Endothelial cell (in vitro differentiated cells): ENCODE data around the gene SLC30A2. TPM values are rescaled to one million over a fixed set of nuclear protein-coding genes. Genes with fewer than 3 reads are reported as not detected.

Experiments
- DNase-seq: peaks from one replicate; pipeline ENCODE4 v3.0.0; 2021; ENCODE audit warnings: low spot score
- H3K27ac Mint-ChIP-seq: one replicate; pipeline ENCODE4 v1.8.0; 2021; ENCODE audit warnings: mixed read lengths, inconsistent platforms; ENCODE audit not compliant: unreplicated experiment
- H3K27me3 Mint-ChIP-seq: one replicate; pipeline ENCODE4 v1.8.0; 2021; ENCODE audit warnings: mild to moderate bottlenecking, moderate library complexity, mixed read lengths, inconsistent platforms; ENCODE audit not compliant: unreplicated experiment
- H3K36me3 Mint-ChIP-seq: one replicate; pipeline ENCODE4 v1.8.0; 2021; ENCODE audit warnings: mild to moderate bottlenecking, low read depth, mixed read lengths, inconsistent platforms; ENCODE audit not compliant: unreplicated experiment
- H3K4me1 Mint-ChIP-seq: one replicate; pipeline ENCODE4 v1.8.0; 2021; ENCODE audit warnings: mild to moderate bottlenecking, mixed read lengths, inconsistent platforms; ENCODE audit not compliant: unreplicated experiment
- H3K4me3 Mint-ChIP-seq: one replicate; pipeline ENCODE4 v1.8.0; 2021; ENCODE audit warnings: mild to moderate bottlenecking, mixed read lengths, inconsistent platforms; ENCODE audit not compliant: unreplicated experiment
- H3K9me3 Mint-ChIP-seq: one replicate; pipeline ENCODE4 v1.8.0; 2021; ENCODE audit warnings: mixed read lengths, inconsistent platforms; ENCODE audit not compliant: unreplicated experiment
- total RNA-seq: library from RNA; stranded (reverse); fragmentation: NEBNext Ultra II Directional; extraction: Animal tissue kit (Norgen Biotek cat#: 25700); gene quantifications from one replicate; pipeline ENCODE4 v1.2.1, GENCODE V29; 2021; ENCODE audit not compliant: unreplicated experiment
- TF ChIP-seq, protein P1 (sequence below): fragments of 200-600 bp; sonication (generic); IDR thresholded peaks from one replicate; pipeline ENCODE4 v1.5.0; 2021; ENCODE audit warnings: antibody characterized with exemption; ENCODE audit not compliant: unreplicated experiment

Gene SLC30A2
- total RNA-seq, 1 donor from 2014 or later = not detected

DNA sequence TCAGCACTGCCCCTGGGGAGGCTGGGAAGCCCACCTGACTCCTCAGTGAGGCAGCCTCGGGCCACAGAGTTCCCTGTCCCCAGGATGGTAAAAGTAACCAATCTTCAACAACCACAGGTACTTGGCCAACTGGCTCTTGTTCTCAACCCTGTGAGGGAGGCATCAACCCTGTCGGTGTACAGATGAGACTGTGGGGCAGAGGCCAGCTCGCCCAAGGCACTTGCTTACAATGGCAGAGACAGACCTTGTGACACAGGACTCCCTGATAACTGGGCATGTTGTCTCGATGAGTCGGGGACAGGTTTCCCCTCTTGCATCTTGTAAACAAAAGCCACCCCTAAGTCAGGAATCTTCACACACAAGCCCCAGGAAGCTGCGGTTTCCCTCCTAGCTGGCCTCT is 8.0 kb downstream of the SLC30A2 start:
- peaks cover 12% of the 10 kb centered on the region for H3K27me3 Mint-ChIP-seq
- no peaks in the 10 kb centered on the region for H3K36me3 Mint-ChIP-seq
- no peak overlapping the region for H3K4me3 Mint-ChIP-seq
- DNase-seq = no peak
- H3K27ac Mint-ChIP-seq = no peak overlapping the region
- H3K9me3 Mint-ChIP-seq = no peaks in the 10 kb centered on the region
- no peaks in the 10 kb centered on the region for H3K4me1 Mint-ChIP-seq
- TF ChIP-seq, protein P1, sequence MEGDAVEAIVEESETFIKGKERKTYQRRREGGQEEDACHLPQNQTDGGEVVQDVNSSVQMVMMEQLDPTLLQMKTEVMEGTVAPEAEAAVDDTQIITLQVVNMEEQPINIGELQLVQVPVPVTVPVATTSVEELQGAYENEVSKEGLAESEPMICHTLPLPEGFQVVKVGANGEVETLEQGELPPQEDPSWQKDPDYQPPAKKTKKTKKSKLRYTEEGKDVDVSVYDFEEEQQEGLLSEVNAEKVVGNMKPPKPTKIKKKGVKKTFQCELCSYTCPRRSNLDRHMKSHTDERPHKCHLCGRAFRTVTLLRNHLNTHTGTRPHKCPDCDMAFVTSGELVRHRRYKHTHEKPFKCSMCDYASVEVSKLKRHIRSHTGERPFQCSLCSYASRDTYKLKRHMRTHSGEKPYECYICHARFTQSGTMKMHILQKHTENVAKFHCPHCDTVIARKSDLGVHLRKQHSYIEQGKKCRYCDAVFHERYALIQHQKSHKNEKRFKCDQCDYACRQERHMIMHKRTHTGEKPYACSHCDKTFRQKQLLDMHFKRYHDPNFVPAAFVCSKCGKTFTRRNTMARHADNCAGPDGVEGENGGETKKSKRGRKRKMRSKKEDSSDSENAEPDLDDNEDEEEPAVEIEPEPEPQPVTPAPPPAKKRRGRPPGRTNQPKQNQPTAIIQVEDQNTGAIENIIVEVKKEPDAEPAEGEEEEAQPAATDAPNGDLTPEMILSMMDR = no peak

DNA sequence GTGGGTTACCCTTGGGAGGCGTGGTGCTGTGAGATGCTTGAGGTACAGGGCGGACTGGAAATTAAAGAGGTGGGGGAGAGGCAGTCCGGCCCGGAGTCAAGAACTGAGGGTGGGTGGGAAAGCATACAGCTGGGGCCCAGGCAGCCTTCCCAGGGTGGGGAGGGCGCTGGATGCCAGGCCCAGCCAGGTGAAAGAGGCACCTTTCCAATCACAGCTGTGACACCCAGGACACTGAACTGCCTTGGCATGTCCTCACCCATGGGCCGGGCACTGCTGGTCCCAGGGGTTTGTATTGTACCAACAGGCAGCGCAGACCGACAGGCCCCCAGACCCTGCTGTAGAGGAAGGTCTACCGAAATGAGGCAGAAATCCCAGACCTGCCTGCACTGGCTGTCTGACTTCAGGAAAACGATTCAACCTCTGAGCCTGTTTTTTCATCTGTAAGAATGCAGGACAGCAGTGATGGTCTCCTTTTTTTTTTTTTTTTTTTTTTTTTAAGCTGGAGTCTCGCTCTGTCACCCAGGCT is 9.1 kb downstream of the SLC30A2 start:
- Mint-ChIP-seq H3K27ac (no peak overlapping the region), H3K27me3 (peaks cover 19% of the 10 kb centered on the region), H3K9me3 (no peaks in the 10 kb centered on the region), H3K4me1 (no peaks in the 10 kb centered on the region), H3K36me3 (no peaks in the 10 kb centered on the region), H3K4me3 (no peak overlapping the region)
- TF ChIP-seq, protein P1 = no peak
- no peak for DNase-seq

DNA sequence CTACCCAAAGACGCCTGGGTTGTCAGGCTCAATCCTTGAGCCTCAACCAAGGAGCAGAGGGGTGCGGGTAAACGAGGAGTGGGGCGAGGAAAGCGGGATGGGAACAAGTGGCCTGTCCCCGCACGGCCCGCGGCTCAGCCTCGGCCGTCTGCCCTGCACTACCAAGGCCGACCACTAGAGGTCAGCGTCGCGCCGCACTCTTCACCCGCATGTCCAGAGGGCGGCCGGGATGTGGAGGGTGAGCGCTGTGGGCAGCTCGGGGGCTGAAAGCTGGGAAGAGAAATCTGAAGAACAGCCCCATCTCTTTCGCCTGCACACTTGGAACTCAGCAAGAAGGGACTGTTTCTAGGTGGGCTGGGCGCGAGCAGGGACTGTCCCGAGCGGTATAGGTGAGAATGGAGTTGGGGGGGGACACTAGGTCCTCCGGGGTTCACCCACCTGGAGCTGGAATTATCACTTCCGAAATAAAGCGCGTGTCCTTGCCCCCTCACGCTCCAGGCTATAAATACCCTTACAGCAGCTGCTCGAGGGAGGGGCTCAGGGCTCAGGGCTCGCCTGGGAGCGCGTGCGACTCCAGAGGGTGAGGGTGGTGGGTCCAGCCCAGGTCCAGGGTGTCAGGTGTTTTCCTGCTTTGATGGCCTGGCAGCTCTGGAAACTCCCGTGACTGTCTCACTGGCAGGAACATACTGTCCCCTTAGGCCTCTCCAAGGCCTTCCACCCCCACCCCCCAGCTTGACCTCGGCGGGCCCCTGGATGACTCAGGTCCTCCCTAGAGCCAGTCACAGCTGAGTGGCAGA is 9.8 kb downstream of the SLC30A2 start:
- Mint-ChIP-seq H3K27me3 (peaks cover 15% of the 10 kb centered on the region), H3K36me3 (no peaks in the 10 kb centered on the region), H3K9me3 (no peaks in the 10 kb centered on the region), H3K4me3 (peak overlapping the region; percentile 97), H3K27ac (no peak overlapping the region), H3K4me1 (no peaks in the 10 kb centered on the region)
- TF ChIP-seq, protein P1 = peak; percentile 100
- peak; percentile 91 for DNase-seq

DNA sequence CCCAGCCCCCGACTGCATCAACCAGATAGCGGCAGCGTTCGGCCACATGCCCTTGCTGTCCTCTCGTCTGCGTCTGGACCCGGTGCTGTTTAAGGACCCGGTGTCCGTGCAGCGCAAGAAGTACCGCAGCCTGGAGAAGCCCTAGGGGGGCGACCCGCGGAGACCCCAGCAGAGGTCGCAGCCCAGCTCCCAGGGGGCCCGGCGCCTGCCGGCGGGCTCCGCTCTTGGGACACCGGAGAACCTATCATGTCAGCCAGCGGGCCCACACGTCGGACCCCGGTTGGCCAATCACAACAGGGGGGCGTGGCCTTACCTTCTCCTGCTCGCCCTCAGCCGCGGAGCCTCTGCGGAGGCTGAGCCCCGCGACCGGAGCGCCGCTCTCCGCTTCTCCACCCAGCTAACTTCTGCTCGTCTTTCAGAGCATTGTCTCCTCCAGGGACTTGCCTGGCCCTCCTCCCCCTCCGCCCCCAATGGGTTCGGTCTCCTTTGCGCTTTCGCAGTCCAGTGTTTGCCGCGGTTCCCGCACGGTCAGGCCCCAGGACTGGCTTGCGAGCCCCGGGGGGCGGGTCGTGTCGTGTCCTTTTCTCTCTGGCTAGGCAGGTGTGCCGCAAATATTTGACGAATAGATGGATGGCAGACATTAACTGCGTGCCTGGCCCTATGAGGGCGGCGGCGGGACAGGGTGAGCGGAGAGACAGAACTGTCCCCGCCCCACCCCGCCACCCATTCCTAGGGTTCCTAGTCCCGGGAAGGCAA is 10.5 kb downstream of the SLC30A2 start:
- peaks cover 16% of the 10 kb centered on the region for H3K27me3 Mint-ChIP-seq
- no peak overlapping the region for H3K27ac Mint-ChIP-seq
- H3K4me3 Mint-ChIP-seq = peak overlapping the region; percentile 97
- no peaks in the 10 kb centered on the region for H3K36me3 Mint-ChIP-seq
- TF ChIP-seq, protein P1 = no peak
- no peaks in the 10 kb centered on the region for H3K4me1 Mint-ChIP-seq
- H3K9me3 Mint-ChIP-seq = no peaks in the 10 kb centered on the region
- peak; percentile 89 for DNase-seq
